OCI-LY7 (cell line): Measurements from ENCODE around the gene ZSCAN5B. TPM values are rescaled to one million over a fixed set of nuclear protein-coding genes. Genes with fewer than 3 reads are reported as not detected.

ENCODE experiments used
- BruUV-seq: library from RNA; stranded (reverse); fragments of 400-500 nt; replicated peaks from 2 replicates; lab custom pipeline; 2021; lab: Mats Ljungman, UMichigan
- CTCF ChIA-PET: fragments of 300-600 bp; sonication (Branson Sonifier 250); formaldehyde crosslinking; loops from one replicate; lab custom pipeline; 2022; ENCODE audit warnings: antibody characterized with exemption; ENCODE audit not compliant: unreplicated experiment; lab: Charles Lee
- POLR2A ChIA-PET: fragments of 300-600 bp; sonication (Branson Sonifier 250); formaldehyde crosslinking; loops from one replicate; lab custom pipeline; 2022; ENCODE audit warnings: antibody characterized with exemption; lab: Charles Lee
- DNase-seq: peaks from one replicate; pipeline ENCODE4 v3.0.0-alpha.2; 2015; ENCODE audit warnings: low spot score
- H2AFZ ChIP-seq: fragments of 200-600 bp; sonication (generic), shearing (Covaris generic); 2 replicates; pipeline ENCODE4 v1.6.1; 2014; ENCODE audit warnings: mild to moderate bottlenecking, antibody characterized with exemption, low read length, moderate library complexity
- H3K27ac ChIP-seq: fragments of 200-600 bp; sonication (generic); 2 replicates; pipeline ENCODE4 v1.5.1; 2014; ENCODE audit warnings: mixed run types, low read depth, mild to moderate bottlenecking, moderate library complexity, low read length, inconsistent platforms; ENCODE audit not compliant: poor library complexity, severe bottlenecking
- H3K36me3 ChIP-seq: fragments of 200-600 bp; sonication (generic); 2 replicates; pipeline ENCODE4 v1.6.1; 2014; ENCODE audit warnings: mild to moderate bottlenecking, antibody characterized with exemption, low read length, moderate library complexity, mixed read lengths; ENCODE audit not compliant: insufficient read depth
- H3K4me1 ChIP-seq: fragments of 200-600 bp; sonication (generic); 2 replicates; pipeline ENCODE4 v1.5.1; 2014; ENCODE audit warnings: mild to moderate bottlenecking, low read length; ENCODE audit not compliant: insufficient read depth, poor library complexity, severe bottlenecking
- H3K4me2 ChIP-seq: fragments of 200-600 bp; sonication (generic); 2 replicates; pipeline ENCODE4 v1.6.1; 2014; ENCODE audit warnings: mild to moderate bottlenecking, low read length
- H3K4me3 ChIP-seq: fragments of 200-600 bp; sonication (generic); 2 replicates; pipeline ENCODE4 v1.5.1; 2014; ENCODE audit warnings: mild to moderate bottlenecking, low read depth, low read length; ENCODE audit not compliant: poor library complexity, severe bottlenecking
- H3K79me2 ChIP-seq: fragments of 200-600 bp; sonication (generic); 2 replicates; pipeline ENCODE4 v1.6.1; 2016; ENCODE audit warnings: low read depth, mild to moderate bottlenecking, low read length, moderate library complexity, mixed read lengths; ENCODE audit not compliant: insufficient read depth
- H3K9me2 ChIP-seq: fragments of 200-600 bp; sonication (generic); 2 replicates; pipeline ENCODE4 v1.6.1; 2016; ENCODE audit warnings: mild to moderate bottlenecking, low read length, mixed read lengths; ENCODE audit not compliant: insufficient read depth
- H3K9me3 ChIP-seq: fragments of 200-600 bp; sonication (generic); 2 replicates; pipeline ENCODE4 v1.6.1; 2014; ENCODE audit warnings: mild to moderate bottlenecking, mixed run types, low read length, mixed read lengths
- H4K20me1 ChIP-seq: fragments of 200-600 bp; sonication (generic); 2 replicates; pipeline ENCODE4 v1.6.1; 2014; ENCODE audit warnings: mild to moderate bottlenecking, antibody characterized with exemption, low read length, moderate library complexity, mixed read lengths; ENCODE audit not compliant: insufficient read depth
- EZH2phosphoT487 ChIP-seq: fragments of 200-600 bp; sonication (generic); IDR thresholded peaks from 2 replicates; pipeline ENCODE4 v1.6.1; 2018; ENCODE audit warnings: low read depth, borderline replicate concordance, mild to moderate bottlenecking, mixed run types, antibody characterized with exemption, low read length, moderate library complexity, mixed read lengths
- intact Hi-C: fragments of 100-400 bp; cut with micrococcal nuclease; formaldehyde crosslinking; loops from one replicate; pipeline ENCODE4 v1.10.0; 2022; ENCODE audit not compliant: unreplicated experiment
- total RNA-seq, 2 experiments: library from RNA; depleted of rRNA in 1 of 2; stranded (reverse); fragments of >200 nt in 1 of 2; shearing (Covaris generic) in 1 of 2; gene quantifications; 2 replicates each; pipeline ENCODE4 v1.2.3, GENCODE V29; 2014 to 2022
- TF ChIP-seq, protein P1 (sequence below): fragments of 200-600 bp; sonication (generic); conservative IDR thresholded peaks from 2 replicates; pipeline ENCODE4 v1.5.1; 2014; ENCODE audit warnings: mild to moderate bottlenecking, antibody characterized with exemption, low read length, moderate library complexity, mixed read lengths

The ZSCAN5B gene
- total RNA-seq, 2 experiments from 2014 or later = not detected

DNA sequence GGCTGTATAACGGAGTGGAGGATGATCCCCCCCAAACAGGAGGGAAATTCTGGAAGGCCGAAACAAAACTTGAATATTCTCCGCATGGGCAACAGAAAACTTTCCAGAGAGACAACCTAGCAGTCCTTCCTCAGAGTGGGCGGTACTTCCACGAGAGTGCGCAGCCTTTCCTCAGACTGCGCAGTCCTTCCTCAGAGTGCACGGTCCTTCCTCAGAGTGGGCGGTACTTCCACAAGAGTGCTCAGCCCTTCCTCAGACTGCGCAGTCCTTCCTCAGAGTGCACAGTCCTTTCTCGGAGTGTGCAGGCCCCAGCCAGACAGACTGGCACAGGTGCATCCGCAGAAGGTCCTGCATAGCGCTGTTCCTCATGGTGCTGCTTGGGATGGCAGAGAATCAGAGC, 34.5 kb downstream of the ZSCAN5B start:
- no peaks in the 10 kb centered on the region for H3K9me3 ChIP-seq
- intact Hi-C loops = no loop called here
- no peaks in the 10 kb centered on the region for H3K4me1 ChIP-seq
- POLR2A ChIA-PET = no interaction called here
- no peak for DNase-seq
- no peaks in the 10 kb centered on the region for H3K9me2 ChIP-seq
- BruUV-seq = no TSS peak
- H4K20me1 ChIP-seq = no peaks in the 10 kb centered on the region
- H3K4me3 ChIP-seq = no peak overlapping the region
- no peak overlapping the region for H3K4me2 ChIP-seq
- no peak for TF ChIP-seq EZH2phosphoT487
- TF ChIP-seq, protein P1, sequence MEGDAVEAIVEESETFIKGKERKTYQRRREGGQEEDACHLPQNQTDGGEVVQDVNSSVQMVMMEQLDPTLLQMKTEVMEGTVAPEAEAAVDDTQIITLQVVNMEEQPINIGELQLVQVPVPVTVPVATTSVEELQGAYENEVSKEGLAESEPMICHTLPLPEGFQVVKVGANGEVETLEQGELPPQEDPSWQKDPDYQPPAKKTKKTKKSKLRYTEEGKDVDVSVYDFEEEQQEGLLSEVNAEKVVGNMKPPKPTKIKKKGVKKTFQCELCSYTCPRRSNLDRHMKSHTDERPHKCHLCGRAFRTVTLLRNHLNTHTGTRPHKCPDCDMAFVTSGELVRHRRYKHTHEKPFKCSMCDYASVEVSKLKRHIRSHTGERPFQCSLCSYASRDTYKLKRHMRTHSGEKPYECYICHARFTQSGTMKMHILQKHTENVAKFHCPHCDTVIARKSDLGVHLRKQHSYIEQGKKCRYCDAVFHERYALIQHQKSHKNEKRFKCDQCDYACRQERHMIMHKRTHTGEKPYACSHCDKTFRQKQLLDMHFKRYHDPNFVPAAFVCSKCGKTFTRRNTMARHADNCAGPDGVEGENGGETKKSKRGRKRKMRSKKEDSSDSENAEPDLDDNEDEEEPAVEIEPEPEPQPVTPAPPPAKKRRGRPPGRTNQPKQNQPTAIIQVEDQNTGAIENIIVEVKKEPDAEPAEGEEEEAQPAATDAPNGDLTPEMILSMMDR = no peak
- no peak overlapping the region for H2AFZ ChIP-seq
- no peaks in the 10 kb centered on the region for H3K79me2 ChIP-seq
- H3K36me3 ChIP-seq = peaks cover 16% of the 10 kb centered on the region
- CTCF ChIA-PET = no interaction called here
- no peak overlapping the region for H3K27ac ChIP-seq

GRCh38 chr19:56162258-56162657, 35.3 kb downstream of the ZSCAN5B start:
- Histone ChIP-seq H3K4me1 (no peaks in the 10 kb centered on the region), H3K4me2 (no peak overlapping the region), H3K36me3 (peaks cover 16% of the 10 kb centered on the region), H3K9me2 (no peaks in the 10 kb centered on the region), H3K27ac (no peak overlapping the region), H2AFZ (no peak overlapping the region), H3K79me2 (no peaks in the 10 kb centered on the region), H3K4me3 (no peak overlapping the region), H3K9me3 (no peaks in the 10 kb centered on the region), H4K20me1 (no peaks in the 10 kb centered on the region)
- CTCF ChIA-PET = no interaction called here
- no peak for TF ChIP-seq EZH2phosphoT487
- TF ChIP-seq, protein P1 = no peak
- POLR2A ChIA-PET = no interaction called here
- intact Hi-C loops = no loop called here
- no peak for DNase-seq
- no TSS peak for BruUV-seq

DNA sequence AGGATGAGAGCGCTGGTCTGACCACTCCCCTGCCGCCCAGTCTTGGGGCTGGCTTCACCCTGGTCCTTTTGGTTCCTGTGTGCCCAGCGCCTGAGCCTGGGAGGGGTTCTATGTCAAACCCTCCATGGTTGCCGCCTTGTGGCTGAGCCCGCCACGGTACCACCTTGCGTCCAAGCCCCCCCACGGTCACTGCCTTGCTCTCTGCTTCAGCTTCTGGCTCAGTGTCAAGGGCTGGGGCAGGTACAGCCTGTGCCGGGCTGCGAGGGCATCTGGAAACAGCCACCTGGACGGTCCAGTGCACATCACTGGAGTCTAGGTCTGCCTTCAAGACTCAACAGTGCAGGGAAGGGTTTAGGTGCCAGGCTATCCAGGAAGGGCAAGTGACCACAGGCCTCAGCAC, 36.0 kb downstream of the ZSCAN5B start:
- H3K27ac ChIP-seq = no peak overlapping the region
- H3K36me3 ChIP-seq = peaks cover 16% of the 10 kb centered on the region
- no peak for DNase-seq
- TF ChIP-seq, protein P1 = no peak
- TF ChIP-seq EZH2phosphoT487 = no peak
- no peaks in the 10 kb centered on the region for H3K4me1 ChIP-seq
- ChIA-PET POLR2A (no interaction called here), CTCF (no interaction called here)
- no TSS peak for BruUV-seq
- H3K79me2 ChIP-seq = no peaks in the 10 kb centered on the region
- no peak overlapping the region for H2AFZ ChIP-seq
- H3K9me2 ChIP-seq = no peaks in the 10 kb centered on the region
- H3K9me3 ChIP-seq = no peaks in the 10 kb centered on the region
- H4K20me1 ChIP-seq = no peaks in the 10 kb centered on the region
- intact Hi-C loops = no loop called here
- H3K4me2 ChIP-seq = no peak overlapping the region
- H3K4me3 ChIP-seq = no peak overlapping the region
